ENCODE data around the gene KCNG2.

KCNG2 gene

GRCh38 chr18:79769698-79770500 is 27.8 kb upstream of the KCNG2 start:
- DNase-seq: no peak

DNA sequence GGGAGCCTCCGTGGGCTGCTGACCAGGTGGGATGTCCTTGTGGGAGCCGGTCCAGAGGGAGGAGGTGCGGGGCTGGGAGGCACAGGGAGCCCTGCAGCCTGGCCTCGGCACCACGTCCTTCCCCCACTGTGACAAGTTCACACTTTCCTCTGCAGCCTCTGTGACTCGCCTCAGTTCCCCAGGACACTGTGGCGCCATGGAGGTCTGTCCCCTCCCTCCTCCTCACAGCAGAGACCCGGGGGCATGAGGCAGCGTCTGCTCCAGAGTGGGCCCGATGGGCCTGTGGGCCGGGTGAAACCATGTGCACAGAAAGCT is 27.3 kb upstream of the KCNG2 start:
- no peak for DNase-seq

- DNase-seq: no peak
Measured at GRCh38 chr18:79770826-79771225, 26.9 kb upstream of the KCNG2 start.

- DNase-seq: no peak
Measured at GRCh38 chr18:79771446-79772107, 26.2 kb upstream of the KCNG2 start.

GRCh38 chr18:79772108-79772864 is 25.5 kb upstream of the KCNG2 start:
- no peak for DNase-seq

GRCh38 chr18:79772865-79773696 is 24.7 kb upstream of the KCNG2 start:
- DNase-seq: no peak

DNA sequence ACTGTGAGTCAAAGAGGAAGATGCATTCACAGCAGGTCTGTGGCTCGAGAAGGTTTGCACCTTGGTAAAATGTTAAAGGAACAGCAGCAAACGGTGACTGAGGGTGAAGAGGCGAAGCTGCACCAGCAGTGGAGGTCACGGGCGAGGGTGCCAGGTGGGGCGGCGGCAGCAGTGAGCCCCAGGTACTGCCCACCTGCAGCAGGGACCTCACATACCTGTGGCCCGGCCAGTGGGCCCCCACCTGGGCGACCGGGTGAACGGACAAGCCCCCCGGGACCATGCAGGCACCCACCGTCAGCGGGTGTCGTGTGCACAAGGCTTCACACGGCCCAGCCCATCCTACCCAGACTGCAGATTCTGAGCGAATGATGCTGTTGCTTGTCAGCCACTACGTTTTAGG is 23.6 kb upstream of the KCNG2 start:
- no peak for DNase-seq

DNA sequence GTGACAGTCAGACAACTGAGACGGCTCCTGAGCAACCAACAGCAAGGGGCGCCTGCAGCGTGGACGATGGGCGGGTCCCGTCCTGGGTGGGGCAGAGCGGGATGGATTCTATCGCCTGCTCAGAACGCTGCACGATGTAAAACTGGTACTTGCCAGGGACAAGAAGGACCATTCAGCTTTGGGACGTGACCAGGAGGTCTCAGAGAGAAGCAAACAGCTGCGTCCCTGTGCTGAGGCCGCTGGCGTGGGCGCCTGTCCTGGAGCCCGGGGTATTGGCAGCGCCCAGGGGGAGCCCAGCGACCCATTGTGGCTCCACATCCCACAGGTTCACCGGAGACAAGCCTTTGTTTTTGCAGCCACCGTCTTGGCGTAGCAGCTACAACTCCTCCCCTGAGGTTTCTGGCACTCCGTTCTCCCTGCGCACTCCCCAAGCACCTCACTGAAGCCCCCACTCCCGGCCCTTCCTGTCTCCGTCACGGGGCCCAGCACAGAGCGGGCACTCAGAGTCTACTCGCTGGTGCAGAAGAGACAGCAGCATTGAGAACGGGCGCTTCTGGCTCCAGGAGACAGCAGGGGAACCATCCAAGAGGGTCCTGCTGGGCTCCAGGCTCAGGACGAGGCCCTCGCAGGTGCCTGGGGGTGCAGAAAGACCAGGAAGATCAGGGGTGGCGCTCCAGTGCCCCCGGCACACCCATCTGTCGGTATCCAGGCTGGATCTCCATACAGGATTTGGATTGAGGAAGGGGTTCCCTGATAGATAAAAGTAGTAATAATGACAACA is 22.1 kb upstream of the KCNG2 start:
- no peak for DNase-seq

DNA sequence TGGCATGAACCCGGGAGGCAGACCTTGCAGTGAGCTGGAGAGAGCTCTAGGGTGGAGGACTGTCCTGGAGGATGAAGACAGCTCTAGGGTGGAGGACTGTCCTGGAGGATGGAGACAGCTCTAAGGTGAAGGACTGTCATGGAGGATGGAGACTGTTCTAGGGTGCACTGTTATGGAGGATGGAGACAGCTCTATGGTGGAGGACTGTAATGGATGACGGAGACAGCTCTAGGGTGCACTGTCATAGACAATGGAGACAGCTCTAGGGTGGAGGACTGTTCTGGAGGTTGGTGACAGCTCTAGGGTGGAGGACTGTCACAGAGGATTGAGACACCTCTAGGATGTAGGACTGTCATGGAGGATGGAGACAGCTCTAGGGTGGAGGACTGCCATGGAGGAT is 21.1 kb upstream of the KCNG2 start:
- no peak for DNase-seq

GRCh38 chr18:79778291-79778791 is 19.4 kb upstream of the KCNG2 start:
- DNase-seq: no peak

DNA sequence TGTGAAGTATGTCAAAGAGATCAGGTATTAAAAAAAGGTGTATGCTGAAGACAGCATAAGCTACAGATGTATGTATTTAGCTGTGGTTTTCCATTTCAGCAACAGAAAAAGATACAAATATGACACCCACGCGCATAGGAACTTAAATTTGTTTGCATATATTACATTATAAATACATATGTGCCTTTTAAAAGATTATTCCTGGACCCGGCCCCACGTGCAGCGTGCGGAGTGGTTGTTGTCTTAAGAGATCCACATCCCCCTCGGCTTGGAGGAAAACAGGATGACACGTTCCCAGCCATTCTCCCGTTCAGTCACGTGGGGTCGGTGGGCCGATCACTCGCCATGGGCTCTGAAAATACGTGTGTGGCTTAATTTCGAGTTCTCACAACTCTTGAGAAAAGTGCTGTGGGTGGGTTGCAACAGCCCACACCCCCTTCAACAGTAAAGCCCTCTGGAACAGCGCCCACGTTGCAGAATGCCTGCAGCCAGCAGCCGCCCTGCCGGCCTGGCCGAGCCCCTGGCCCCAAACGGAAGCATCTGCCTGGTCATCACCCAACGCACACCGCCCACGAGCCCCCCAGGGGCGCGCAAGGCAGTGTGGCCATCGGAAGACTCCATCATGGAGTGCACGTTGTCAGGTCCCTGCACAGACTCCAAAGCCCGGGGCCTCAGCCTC is 18.6 kb upstream of the KCNG2 start:
- no peak for DNase-seq

- no peak for DNase-seq
Measured at GRCh38 chr18:79779700-79780190, 18.0 kb upstream of the KCNG2 start.

- DNase-seq: no peak
Measured at GRCh38 chr18:79780547-79780946, 17.2 kb upstream of the KCNG2 start.

DNA sequence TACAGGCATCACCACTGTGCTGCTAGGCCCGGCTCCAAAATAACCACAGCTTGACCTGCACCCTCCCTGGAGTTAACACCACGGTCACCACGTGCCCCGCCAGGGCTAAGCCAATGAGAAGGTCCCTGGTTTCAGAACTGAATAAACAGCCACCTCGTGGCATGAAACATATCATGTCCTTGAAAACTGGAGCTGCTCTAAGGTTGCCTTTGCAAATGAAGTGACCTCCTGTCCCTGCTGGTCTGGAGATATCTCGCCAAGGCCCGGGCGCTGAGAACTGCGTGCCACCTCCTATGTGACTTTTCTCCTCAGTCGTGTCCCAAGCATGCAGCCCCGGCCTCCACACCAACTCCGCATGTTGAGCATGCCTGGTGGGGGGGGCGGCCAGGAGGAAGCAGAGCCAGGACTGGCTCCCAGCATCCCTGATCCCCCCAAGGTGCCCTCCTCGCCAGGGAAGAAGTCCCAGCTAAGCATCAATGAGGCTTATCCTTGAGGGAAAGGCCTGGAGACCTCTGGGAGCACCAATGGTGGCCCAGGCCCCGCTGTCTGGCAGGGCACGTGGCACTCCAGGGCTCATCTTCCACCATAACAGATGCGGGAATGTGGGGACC is 16.3 kb upstream of the KCNG2 start:
- no peak for DNase-seq

DNA sequence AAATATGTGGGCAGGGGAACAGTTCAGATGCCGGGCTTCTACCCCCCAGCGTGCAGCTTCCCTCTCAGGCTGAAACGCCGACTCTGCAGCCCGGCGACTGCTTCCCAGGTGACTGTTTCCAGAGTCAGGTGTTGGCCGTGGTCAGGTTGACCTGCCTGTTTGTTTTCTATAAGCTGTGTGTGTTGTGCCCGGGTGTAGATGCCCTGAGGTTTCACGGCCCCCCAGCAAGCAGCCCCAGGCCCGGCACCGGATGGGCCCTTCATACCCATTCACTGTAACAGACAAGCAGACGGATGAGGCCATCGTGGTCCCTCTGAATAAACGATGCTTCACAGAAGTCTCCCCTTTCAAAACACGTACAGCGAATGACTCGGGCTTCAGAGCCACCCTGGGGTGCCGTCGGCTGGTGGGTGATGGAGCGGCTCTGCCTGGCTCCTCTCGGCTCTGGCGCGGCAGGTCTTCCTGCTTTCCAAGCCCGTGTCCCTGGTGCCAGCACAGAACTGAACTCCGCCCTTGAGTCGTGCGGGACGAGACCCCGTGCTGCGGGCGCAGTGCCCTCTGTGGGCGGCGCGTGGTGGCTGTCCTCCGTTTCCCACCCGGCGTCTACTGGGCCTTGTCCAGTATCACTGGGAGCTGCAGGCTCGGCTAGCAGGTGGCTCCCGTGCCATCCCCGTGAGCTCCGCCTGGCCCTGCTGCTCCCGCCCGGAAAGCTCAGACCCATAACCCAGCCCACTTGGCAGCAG is 15.0 kb upstream of the KCNG2 start:
- DNase-seq: no peak

- no peak for DNase-seq
Measured at GRCh38 chr18:79784071-79784913, 13.4 kb upstream of the KCNG2 start.

- no peak for DNase-seq
Measured at GRCh38 chr18:79784965-79785770, 12.6 kb upstream of the KCNG2 start.

DNA sequence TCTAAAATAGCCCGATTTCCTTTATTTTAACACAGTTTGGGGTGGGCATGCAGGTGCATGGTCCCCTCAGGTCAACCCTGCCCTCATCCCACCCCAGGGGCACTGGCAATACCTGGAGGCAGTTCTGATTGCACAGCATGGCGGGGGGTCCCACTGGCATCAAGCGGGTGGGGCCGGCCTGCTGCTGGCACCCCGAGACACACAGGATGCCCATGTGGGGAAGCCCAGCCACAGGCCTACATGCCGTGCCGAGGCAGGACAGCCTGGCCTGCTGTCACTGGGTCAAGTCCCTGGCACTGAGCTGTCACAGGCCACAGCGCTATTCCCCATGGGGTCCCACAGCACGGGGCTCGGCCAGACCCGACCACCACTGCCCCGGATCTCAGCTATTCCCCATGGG is 11.9 kb upstream of the KCNG2 start:
- no peak for DNase-seq
